Spleen (tissue), 7 donors: ENCODE data around the gene SECISBP2.

Source experiments
- CTCF ChIP-seq, 11 experiments: fragments of 200-600 bp in 7 of 11; fragments of 450-650 bp in 4 of 11; sonication (generic) in 4 of 11; IDR thresholded peaks in 8 of 11; conservative IDR thresholded peaks in 3 of 11; 1 replicate in 7 of 11; 2 replicates in 4 of 11; pipeline versions ENCODE4 v1.4.0 to v1.8.0; 2016 to 2021; ENCODE audit warnings: antibody characterized with exemption in 11 of 11, inconsistent platforms in 4 of 11, mild to moderate bottlenecking in 1 of 11
- POLR2A ChIP-seq, 3 donors: fragments of 450-650 bp; IDR thresholded peaks; one replicate each; pipeline ENCODE4 v1.5.1; 2017; ENCODE audit warnings: antibody characterized with exemption in 3 of 3, mild to moderate bottlenecking in 1 of 3
- POLR2AphosphoS5 ChIP-seq, 3 donors: sonication (generic); formaldehyde crosslinking; IDR thresholded peaks; one replicate each; pipeline ENCODE4 v1.5.1; 2017; ENCODE audit warnings: antibody characterized with exemption in 3 of 3
- donor health status: DM: no; HTN: no; CAD: no; lungs with moderate emphysema.
- donor health status: DM: no; HTN: no; CAD: no.
- donor health status: DM: no; HTN: no; CAD: no.

- TF ChIP-seq CTCF (IDR thresholded peaks at IDR 0.05 in 8 of 11, conservative IDR thresholded peaks at IDR 0.05 in 3 of 11) (no peak), POLR2A (IDR thresholded peaks at IDR 0.05) (no peak), POLR2AphosphoS5 (IDR thresholded peaks at IDR 0.05) (no peak)
Measured at GRCh38 chr9:89304020-89304833, 14.1 kb upstream of the SECISBP2 start.
